NCI-H1092 treated with DMSO at 0.1 percent for 48 hours (cell line): ENCODE results near the gene PRSS22.

ENCODE experiments used
- DNase-seq: peaks from one replicate; lab custom pipeline; 2025; lab: John Stamatoyannopoulos, UW

Gene PRSS22

DNA sequence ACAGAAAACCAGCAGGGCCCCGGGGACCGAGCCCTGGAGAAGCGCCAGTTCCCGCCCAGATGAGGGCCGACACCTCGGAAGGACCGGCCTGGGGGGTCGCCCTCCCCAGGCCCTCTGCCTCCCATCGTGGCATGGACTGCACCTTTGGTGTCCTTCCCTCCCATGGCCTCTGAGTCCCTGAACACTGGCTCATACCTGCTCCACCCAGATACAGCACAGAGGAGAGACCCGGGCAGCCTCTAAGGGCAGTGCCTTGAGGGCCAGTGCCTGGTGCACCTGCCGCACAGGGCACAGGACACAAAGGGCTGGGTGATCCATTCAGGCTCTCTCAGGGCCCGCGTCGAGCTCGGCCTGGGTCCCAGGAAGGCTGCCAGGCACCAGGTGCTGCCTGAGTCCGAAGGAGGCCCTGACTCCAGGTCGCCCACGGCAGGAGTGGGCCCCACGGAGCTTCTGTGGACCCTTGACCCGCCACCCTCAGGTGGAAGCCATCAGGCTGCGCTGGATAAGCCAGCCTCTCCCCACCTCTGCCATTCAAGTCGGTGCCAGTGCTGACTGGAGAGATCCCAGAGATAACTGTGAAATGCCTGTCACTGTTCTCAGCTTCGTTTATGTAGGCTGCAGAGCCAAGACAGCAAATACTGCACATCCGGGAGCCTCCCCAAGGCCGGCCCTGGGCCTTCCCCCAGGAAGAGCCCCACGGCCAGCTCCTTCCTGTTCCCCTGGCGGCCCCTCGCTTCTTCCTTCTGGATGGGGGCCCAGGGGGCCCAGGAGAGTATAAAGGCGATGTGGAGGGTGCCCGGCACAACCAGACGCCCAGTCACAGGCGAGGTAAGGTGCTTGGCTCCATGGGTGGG is 28.2 kb downstream of the PRSS22 start, which contains the start of gene ZG16B:
ZG16B (plus strand) TSS at position 803 of the 854 bp plus-strand sequence. CDS start 139 bp downstream, outside the sequence.
- DNase-seq, result no peak

GRCh38 chr16:2828876-2829430 is 29.0 kb downstream of the PRSS22 start:
- no peak for DNase-seq

GRCh38 chr16:2828521-2828840 is 29.5 kb downstream of the PRSS22 start:
- DNase-seq, result no peak

DNA sequence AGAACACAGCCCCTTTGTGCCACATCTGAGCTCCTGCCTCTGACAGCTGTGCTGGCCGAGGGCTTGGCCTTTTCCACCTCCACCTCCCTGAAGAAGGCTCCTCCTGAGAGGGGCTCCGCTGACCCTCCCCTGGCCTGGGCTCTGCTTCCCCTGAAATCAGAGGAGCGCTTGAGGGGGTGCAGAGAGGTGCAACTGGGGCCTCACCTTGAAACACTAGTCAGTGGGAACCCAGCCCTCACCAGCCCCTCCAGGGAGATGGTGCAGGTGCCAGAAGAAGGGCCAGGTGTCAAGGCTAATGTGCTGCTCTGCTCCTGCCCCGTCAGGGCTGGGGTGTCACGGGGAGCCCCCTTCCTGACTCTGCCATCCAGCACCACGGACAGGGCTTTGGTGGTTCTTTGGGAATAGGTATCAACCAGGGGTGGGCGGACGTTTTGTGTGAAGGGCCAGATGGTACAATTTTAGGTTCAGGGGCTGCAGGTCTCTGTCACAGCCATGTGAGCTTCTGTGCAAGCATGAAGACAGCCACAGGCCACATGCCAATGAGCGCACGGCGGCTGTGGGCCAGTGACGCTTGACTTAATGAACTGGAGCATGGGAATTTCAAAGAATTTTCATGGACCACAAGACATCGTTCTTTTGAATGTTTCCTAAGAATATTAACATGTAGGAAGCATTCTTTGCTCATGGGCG is 30.0 kb downstream of the PRSS22 start:
- no peak for DNase-seq

DNA sequence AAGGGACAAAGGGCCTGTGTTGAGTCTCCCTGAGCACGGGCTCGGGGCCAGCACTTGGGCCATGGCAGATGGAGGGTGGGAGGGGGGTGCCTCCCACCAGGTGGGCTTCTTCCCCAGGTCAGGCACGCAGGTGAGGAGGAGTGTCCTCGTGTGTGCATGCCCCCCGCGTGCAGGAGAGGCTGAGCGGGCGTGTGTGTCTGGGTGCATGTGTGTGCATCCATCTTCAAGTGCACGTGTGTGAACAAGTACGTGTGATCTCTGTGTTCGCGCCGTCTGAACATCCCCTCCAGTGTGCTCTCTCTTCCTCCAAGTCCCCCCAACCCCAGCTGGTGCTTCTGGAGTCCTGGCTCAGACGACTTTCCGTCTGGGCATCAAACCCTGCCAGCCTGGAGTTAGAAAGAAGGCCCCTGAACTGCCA is 30.6 kb downstream of the PRSS22 start:
- no peak for DNase-seq

DNA sequence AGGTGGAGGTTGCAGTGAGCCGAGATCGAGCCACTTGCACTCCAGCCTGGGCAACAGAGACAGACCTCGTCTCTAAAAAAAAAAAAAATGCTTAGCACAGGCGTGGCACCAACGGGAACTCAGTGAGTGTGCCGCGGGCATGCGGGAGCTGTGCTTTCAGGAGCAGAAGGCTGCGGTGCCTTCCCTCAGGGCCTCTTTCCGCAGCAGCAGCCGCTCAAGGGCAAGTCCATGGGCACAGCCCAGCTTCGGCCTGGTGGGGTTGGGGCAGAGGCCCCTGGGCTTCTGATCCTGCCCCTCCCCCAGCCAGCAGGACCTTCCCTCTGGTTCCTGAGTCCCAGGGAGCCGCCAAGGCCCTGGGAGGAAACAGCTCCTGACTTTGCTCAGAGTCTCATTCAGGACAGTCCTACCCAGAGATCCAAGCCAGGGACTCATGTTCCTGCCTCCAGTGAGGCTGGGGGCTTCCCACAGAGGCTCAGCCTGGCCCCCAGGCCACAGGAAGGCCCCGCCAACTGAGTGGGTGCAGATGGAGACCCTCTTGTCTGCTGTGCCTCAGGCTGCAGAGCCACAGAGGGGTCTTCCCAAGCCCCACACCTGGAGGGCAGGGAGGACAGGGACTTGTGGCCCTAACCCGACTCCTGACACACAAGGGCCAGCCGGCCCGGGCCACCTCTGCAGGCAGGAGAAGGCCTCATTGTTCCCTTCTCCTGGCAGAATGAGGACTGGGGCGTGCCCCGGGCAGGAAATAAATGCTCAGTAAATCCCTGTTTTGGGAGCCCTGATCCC is 31.2 kb downstream of the PRSS22 start:
- DNase-seq, result no peak

DNA sequence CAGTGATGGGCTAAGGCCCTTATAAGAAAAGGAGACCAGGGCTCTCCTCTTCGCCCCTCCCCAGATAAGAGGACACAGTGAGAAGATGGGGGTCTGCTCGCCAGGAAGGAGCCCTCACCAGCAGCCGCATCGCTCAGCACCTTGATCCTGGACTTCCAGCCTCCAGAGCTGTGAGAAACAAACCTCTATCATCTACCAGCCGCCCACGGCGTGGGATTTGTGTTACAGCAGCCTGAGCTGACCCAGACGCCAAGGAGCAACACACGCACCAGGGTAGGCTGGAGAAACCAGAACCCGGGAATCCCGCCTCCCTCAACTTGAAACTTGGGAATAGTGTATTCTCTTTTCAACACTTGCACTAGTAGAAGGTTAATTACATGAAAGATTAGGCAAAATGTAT is 32.1 kb downstream of the PRSS22 start:
- no peak for DNase-seq

- no peak for DNase-seq
These were observed 32.8 kb downstream of the PRSS22 start for GRCh38 chr16:2825049-2825742.

- DNase-seq, result no peak
These were observed 33.3 kb downstream of the PRSS22 start for GRCh38 chr16:2824626-2825025.

DNA sequence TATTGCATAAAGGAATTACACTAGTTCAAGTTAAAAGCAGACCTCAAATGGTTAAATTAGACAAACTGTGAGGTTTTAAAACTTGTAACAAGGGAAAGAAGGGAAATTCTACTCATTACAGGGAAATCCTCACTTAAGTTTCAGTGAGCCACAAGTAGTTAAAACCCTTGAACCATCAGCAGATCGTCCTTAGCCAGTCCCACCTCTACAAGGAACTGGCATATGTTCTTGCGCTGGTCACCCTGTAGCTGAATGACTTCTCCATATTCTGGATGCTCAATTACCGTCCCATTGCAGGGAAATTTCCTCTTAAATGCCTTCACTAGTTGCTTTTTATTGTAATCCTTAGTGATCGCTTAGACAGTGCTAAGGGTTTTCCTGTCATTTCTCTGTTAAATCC is 35.5 kb downstream of the PRSS22 start:
- DNase-seq, result no peak

- DNase-seq, result no peak
These were observed 35.8 kb downstream of the PRSS22 start for GRCh38 chr16:2822158-2822495.

DNA sequence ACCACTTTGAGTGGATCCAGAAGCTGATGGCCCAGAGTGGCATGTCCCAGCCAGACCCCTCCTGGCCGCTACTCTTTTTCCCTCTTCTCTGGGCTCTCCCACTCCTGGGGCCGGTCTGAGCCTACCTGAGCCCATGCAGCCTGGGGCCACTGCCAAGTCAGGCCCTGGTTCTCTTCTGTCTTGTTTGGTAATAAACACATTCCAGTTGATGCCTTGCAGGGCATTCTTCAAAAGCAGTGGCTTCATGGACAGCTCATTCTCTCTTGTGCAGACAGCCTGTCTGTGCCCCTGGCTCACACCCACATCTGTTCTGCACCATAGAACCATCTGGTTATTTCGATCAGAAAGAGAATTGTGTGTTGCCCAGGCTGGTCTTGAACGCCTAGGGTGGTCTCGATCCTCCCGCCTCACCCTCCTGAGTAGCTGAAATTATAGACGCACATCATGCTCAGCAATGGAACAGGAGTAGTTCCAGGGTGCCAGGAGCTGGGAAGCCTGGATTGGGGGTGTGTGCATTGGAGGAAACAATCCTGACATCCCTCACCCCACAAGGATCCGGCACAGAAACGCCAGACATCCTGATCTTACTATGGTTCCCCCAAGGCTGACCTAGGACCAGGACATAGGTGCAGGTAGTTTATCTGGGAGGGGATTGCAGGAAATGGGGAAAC is 36.3 kb downstream of the PRSS22 start:
- DNase-seq, result no peak

DNA sequence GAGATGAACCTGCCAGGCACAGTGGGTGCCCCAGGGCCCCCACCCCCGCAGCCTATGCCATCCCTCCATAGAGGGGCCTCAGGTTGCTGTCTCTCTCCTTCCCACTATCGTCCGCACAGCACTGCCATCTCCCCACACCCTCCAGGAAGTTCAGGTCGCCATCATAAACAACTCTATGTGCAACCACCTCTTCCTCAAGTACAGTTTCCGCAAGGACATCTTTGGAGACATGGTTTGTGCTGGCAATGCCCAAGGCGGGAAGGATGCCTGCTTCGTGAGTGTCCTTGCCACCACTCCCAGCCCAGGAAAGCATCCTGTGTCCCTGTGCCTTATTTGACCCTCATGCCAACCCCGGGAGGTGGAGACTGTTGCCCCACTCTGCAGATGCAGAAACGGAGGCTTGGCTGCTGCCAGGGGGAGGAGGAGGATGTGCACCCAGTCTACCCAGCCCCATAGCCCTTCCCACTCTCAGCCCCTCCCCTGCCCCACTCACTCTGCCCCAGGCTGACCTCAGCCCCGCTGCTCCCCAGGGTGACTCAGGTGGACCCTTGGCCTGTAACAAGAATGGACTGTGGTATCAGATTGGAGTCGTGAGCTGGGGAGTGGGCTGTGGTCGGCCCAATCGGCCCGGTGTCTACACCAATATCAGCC is 37.0 kb downstream of the PRSS22 start:
- no peak for DNase-seq

GRCh38 chr16:2819939-2820835 is 37.8 kb downstream of the PRSS22 start:
- no peak for DNase-seq

- no peak for DNase-seq
These were observed 38.6 kb downstream of the PRSS22 start for GRCh38 chr16:2819179-2819938.

DNA sequence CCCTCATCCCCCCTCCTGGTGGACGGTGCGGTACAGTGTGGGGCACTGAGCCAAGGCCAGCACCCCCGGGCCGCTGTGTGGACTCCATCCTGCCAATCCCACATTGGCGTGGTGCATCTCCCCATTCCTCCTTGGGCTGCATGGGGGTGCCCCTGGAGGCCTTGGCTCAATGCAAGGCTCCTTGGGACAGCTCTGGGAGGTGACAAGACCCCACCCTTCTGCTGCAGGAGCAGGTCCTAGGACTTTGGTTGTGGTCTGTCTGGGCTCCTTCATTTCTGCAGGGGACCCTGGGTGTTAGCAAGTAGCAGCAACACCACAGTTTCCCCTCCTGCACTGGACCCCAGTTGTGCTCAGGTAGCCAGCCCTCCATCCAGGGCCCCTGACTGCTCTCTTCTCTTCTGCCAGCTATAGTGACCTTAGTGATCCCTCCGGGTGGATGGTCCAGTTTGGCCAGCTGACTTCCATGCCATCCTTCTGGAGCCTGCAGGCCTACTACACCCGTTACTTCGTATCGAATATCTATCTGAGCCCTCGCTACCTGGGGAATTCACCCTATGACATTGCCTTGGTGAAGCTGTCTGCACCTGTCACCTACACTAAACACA is 39.6 kb downstream of the PRSS22 start:
- DNase-seq, result no peak

- DNase-seq, result no peak
These were observed 40.4 kb downstream of the PRSS22 start for GRCh38 chr16:2817340-2818271.
